ENCODE results near the gene TLCD3A.
"Not testable (repeated sequence)": the region's sequence is repeated elsewhere in the genome, so short reads cannot be mapped to it uniquely, and the experiment has no call there.

Gene TLCD3A

GRCh38 chr17:773467-774312 lies 41.3 kb downstream of the TLCD3A start:
- no peak for TF ChIP-seq CTCF (IDR thresholded peaks at IDR 0.05; ENCODE audit: low read depth, low read length, missing control alignments)
- DNase-seq (ENCODE audit: low read depth) = no peak
- H3K4me3 ChIP-seq (ENCODE audit: low read depth, low read length) = no peak overlapping the region

DNA sequence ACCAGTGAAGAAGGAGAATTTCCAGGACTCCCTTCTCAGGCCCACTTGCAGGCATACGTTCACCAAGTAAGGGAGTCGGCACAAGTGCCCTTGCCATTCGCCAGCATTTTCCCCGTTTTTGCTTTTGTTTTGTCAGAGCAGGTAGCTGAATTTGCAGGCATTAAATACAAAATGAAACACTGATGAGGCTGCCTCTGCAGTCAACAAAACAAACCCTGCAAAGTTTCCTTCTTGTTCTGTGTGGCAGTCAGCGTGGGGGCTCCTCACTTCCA lies 41.9 kb downstream of the TLCD3A start:
- no peak for DNase-seq (ENCODE audit: low read depth)
- H3K4me3 ChIP-seq (ENCODE audit: low read depth, low read length) = no peak overlapping the region
- TF ChIP-seq CTCF (IDR thresholded peaks at IDR 0.05; ENCODE audit: low read depth, low read length, missing control alignments) = no peak

DNA sequence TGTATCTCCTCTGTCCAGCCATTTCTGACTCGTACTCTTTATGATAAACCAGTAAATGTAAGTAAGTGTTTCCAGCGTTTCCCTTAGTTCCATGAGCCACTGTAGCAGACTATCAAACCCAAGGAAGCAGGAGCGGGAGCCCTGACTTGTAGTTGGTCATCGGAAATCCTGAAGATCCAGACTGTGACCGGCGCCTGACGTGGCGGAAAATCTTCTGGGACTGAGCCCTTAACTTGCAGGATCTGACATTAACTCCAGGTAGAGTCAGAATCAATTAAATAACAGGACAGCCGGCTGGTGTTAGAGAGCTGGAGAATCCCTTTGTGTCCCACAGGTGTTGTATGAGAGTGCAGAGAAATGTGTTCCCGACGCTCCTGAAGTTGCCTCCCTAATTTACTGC lies 45.7 kb downstream of the TLCD3A start:
- H3K4me3 ChIP-seq (ENCODE audit: low read depth, low read length) = no peak overlapping the region
- DNase-seq (ENCODE audit: low read depth) = no peak
- no peak for TF ChIP-seq CTCF (IDR thresholded peaks at IDR 0.05; ENCODE audit: low read depth, low read length, missing control alignments)

- peak; percentile 4 for TF ChIP-seq CTCF (IDR thresholded peaks at IDR 0.05; ENCODE audit: low read depth, low read length, missing control alignments)
- peak within 1 kb of the TSS; percentile 97 for H3K4me3 ChIP-seq (ENCODE audit: low read depth, low read length)
- DNase-seq (ENCODE audit: low read depth) = peak; percentile 50
Measured at GRCh38 chr17:781805-782731, 49.7 kb downstream of the TLCD3A start, which contains the start of the genes GLOD4 and MRM3. Gene GLOD4, minus strand, starts transcription at chr17:782280. Its CDS starts 25 bp downstream, at chr17:782255. Gene MRM3, plus strand, starts transcription at chr17:782353. Its CDS starts 26 bp downstream, at chr17:782379.

- no peak overlapping the region for H3K4me3 ChIP-seq (ENCODE audit: low read depth, low read length)
- no peak for TF ChIP-seq CTCF (IDR thresholded peaks at IDR 0.05; ENCODE audit: low read depth, low read length, missing control alignments)
- DNase-seq (ENCODE audit: low read depth) = no peak
Measured at GRCh38 chr17:784143-784542, 51.7 kb downstream of the TLCD3A start.

- not testable (repeated sequence) for DNase-seq (ENCODE audit: low read depth); H3K4me3 ChIP-seq (ENCODE audit: low read depth, low read length)
Measured at GRCh38 chr17:785901-786300, 53.5 kb downstream of the TLCD3A start.

GRCh38 chr17:787641-788221 lies 55.3 kb downstream of the TLCD3A start:
- no peak for DNase-seq (ENCODE audit: low read depth)
- no peak for TF ChIP-seq CTCF (IDR thresholded peaks at IDR 0.05; ENCODE audit: low read depth, low read length, missing control alignments)
- H3K4me3 ChIP-seq (ENCODE audit: low read depth, low read length) = no peak overlapping the region
